Prostate gland (tissue), 2 donors: ENCODE results near the gene CYP2E1. TPM values are rescaled to one million over a fixed set of nuclear protein-coding genes. Genes with fewer than 3 reads are reported as not detected.
"Not testable (repeated sequence)": the region's sequence is repeated elsewhere in the genome, so short reads cannot be mapped to it uniquely, and the experiment has no call there.

Experiments
- DNase-seq: peaks from one replicate; pipeline ENCODE4 v3.0.0-alpha.2; 2019; ENCODE audit warnings: low spot score
- H3K27ac ChIP-seq, 2 donors: fragments of 200-600 bp; sonication (generic); 2 replicates each; pipeline ENCODE4 v1.5.1; 2017 to 2019
- H3K27me3 ChIP-seq: fragments of 200-600 bp; sonication (generic); replicated peaks from 2 replicates; pipeline ENCODE4 v1.5.1; 2019; ENCODE audit not compliant: insufficient read depth
- H3K36me3 ChIP-seq, 2 donors: fragments of 200-600 bp; sonication (generic); 1 replicate in 1 of 2; 2 replicates in 1 of 2; pipeline versions ENCODE4 v1.5.1 to v1.8.1; 2017 to 2019
- H3K4me1 ChIP-seq: fragments of 200-600 bp; sonication (generic); replicated peaks from 2 replicates; pipeline ENCODE4 v1.5.1; 2019
- H3K4me3 ChIP-seq, 2 donors: fragments of 200-600 bp; sonication (generic); 2 replicates each; pipeline ENCODE4 v1.5.1; 2017 to 2019
- H3K9me3 ChIP-seq: fragments of 200-600 bp; sonication (generic); 2 replicates; pipeline ENCODE4 v1.5.1; 2017
- POLR2A ChIP-seq: fragments of 450-650 bp; IDR thresholded peaks from one replicate; pipeline ENCODE4 v1.6.1; 2016; ENCODE audit warnings: antibody characterized with exemption, mild to moderate bottlenecking
- POLR2AphosphoS5 ChIP-seq: sonication (generic); formaldehyde crosslinking; IDR thresholded peaks from one replicate; pipeline ENCODE4 v1.6.1; 2017; ENCODE audit warnings: antibody characterized with exemption
- WGBS: methylation state at CpG from one replicate; pipeline ENCODE4 v1.1.5; 2018; 5-methylcytosine and 5-hydroxymethylcytosine counted together
- intact Hi-C: fragments of 100-400 bp; cut with DNase I; formaldehyde crosslinking; loops from one replicate; pipeline ENCODE4 v1.14.2; 2022
- total RNA-seq, 2 donors: library from RNA; depleted of rRNA; stranded (reverse); fragments of >200 nt; gene quantifications; one replicate each; pipeline ENCODE4 v1.1.0, GENCODE V29; 2016
- TF ChIP-seq, protein P1 (sequence below), 4 experiments: fragments of 200-600 bp in 2 of 4; fragments of 450-650 bp in 2 of 4; sonication (generic) in 2 of 4; IDR thresholded peaks; 1 replicate in 3 of 4; 2 replicates in 1 of 4; pipeline ENCODE4 v1.5.1; 2016 to 2019; ENCODE audit warnings: antibody characterized with exemption in 4 of 4, mild to moderate bottlenecking in 2 of 4, moderate library complexity in 2 of 4

Gene CYP2E1
- total RNA-seq, 2 donors from 2014 or later, result 3.7 to 8.1 TPM

DNA sequence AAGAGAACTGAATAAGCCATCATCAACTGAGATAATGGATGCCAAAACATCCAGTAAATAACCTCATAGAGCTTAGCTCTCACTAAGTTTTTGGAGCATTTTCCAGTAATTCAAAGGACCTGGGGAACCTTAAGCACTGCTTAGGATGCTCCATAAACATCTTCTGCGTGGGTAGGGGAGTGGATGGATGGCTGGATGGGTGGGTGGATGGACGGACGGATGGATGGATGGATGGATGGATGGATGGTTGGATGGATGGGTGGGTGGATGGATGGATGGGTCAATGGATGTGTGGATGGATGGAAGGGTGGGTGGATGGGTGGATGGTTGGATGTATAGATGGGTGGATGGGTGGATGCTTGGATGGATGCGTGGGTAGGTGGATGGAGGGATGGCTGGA lies 9.0 kb downstream of the CYP2E1 start:
- Histone ChIP-seq H3K9me3 (no peaks in the 10 kb centered on the region), H3K27me3 (no peaks in the 10 kb centered on the region), H3K36me3 (no peaks in the 10 kb centered on the region), H3K27ac (no peak overlapping the region), H3K4me3 (no peak overlapping the region), H3K4me1 (no peaks in the 10 kb centered on the region)
- DNase-seq, result no peak
- intact Hi-C loops, result no loop called here
- WGBS, result 49% methylated on average over 4 of the region's 4 CpGs
- TF ChIP-seq POLR2AphosphoS5 (no peak), POLR2A (no peak)
- TF ChIP-seq, protein P1, sequence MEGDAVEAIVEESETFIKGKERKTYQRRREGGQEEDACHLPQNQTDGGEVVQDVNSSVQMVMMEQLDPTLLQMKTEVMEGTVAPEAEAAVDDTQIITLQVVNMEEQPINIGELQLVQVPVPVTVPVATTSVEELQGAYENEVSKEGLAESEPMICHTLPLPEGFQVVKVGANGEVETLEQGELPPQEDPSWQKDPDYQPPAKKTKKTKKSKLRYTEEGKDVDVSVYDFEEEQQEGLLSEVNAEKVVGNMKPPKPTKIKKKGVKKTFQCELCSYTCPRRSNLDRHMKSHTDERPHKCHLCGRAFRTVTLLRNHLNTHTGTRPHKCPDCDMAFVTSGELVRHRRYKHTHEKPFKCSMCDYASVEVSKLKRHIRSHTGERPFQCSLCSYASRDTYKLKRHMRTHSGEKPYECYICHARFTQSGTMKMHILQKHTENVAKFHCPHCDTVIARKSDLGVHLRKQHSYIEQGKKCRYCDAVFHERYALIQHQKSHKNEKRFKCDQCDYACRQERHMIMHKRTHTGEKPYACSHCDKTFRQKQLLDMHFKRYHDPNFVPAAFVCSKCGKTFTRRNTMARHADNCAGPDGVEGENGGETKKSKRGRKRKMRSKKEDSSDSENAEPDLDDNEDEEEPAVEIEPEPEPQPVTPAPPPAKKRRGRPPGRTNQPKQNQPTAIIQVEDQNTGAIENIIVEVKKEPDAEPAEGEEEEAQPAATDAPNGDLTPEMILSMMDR (IDR thresholded peaks at IDR 0.05), result no peak

DNA sequence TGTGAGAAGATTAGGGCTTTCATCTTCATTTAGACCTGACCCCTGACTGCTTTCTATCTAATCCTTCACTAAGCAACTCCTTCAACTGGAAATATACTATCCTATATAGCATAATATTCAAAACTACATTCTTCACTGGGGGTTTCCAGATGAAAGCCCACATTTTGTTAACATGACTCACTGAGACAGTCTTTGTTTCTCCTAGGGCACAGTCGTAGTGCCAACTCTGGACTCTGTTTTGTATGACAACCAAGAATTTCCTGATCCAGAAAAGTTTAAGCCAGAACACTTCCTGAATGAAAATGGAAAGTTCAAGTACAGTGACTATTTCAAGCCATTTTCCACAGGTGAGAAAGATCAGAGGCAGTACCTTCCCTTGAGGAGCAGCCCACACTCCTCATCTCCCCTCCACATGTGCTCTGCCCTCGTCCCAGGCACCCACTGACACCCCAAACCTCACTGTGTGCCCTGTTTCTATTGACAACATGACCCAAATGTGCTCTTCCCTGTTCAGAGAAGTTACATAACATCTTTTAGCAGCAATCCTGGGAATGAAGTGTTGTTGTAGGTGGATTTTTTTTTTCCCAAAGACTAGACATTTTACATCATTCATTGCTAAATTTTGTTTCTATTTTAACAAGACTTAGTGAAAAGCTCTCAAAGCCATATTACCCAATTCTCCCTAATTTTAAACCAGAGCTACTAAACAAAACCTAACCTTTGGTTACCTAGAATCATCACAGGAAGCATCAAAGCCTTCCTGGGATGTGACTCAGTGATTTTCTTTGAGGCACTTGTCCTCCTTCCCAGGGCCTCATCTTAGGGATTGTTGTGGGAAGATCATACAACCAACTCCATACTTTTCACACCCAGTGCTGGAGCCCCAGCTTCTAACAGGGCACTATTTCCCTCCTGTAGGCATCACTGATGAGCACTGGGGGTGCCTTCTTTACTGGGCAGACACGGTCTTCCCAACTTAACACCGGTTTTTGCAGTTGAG lies 10.7 kb downstream of the CYP2E1 start:
- intact Hi-C loops, result no loop called here
- Histone ChIP-seq H3K27ac (no peak overlapping the region), H3K4me1 (no peaks in the 10 kb centered on the region), H3K36me3 (no peaks in the 10 kb centered on the region), H3K9me3 (no peaks in the 10 kb centered on the region), H3K4me3 (no peak overlapping the region), H3K27me3 (no peaks in the 10 kb centered on the region)
- WGBS, result 58% methylated on average over 4 of the region's 4 CpGs
- TF ChIP-seq POLR2AphosphoS5 (no peak), POLR2A (no peak)
- TF ChIP-seq, protein P1 (IDR thresholded peaks at IDR 0.05), result no peak
- no peak for DNase-seq

GRCh38 chr10:133541441-133541975 lies 14.3 kb downstream of the CYP2E1 start:
- H3K4me3 ChIP-seq, H3K9me3 ChIP-seq, H3K27me3 ChIP-seq, H3K4me1 ChIP-seq, H3K36me3 ChIP-seq, DNase-seq, intact Hi-C loops, H3K27ac ChIP-seq: not testable (repeated sequence)
- 63% methylated on average over 6 of the region's 6 CpGs for WGBS

DNA sequence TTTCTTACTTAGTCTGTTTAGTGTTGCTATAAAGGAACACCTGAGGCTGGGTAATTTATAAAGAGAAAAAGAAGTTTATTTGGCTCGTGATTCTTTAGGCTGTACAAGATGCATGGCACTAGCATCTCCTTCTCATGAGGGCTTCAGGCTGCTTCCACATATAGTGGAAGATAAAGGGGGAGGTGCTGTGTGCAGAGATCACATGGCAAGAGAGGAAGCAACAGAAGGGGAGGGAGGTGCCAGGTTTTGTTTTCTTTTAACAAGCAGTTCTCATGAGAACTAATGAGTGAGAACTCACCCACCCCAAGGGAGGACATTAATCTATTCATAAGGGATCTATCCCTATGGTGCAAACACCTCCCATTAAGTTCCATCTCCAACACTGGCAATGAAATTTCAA lies 17.3 kb downstream of the CYP2E1 start:
- H3K27ac ChIP-seq, result no peak overlapping the region
- H3K4me1 ChIP-seq, result no peaks in the 10 kb centered on the region
- H3K9me3 ChIP-seq, result no peaks in the 10 kb centered on the region
- WGBS, result 79% methylated on average over 1 of the region's 1 CpG
- no peaks in the 10 kb centered on the region for H3K27me3 ChIP-seq
- no peak overlapping the region for H3K4me3 ChIP-seq
- DNase-seq, result no peak
- H3K36me3 ChIP-seq, result no peaks in the 10 kb centered on the region
- intact Hi-C loops, result no loop called here
- TF ChIP-seq, protein P1 (IDR thresholded peaks at IDR 0.05), result no peak
- TF ChIP-seq POLR2AphosphoS5 (no peak), POLR2A (no peak)

DNA sequence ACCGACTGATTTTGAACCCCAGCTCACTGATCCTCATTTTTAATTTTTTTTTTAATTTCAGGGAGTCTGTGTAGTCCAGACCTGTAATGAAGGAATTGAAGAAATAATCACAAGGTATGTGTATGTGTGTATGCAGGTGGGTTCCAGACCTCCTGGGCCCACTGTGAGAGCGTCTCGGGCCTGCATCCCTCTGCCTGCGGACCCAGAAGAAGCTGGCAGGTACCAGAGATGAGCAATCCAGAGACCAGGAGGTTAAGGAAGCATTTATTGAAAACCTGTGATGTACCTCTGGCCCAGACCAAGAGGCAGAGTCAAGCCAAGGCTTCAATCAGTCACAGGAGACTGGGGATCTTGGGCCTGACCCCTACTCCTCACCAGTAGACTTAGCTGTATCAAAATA lies 27.4 kb downstream of the CYP2E1 start:
- H3K9me3 ChIP-seq, result no peaks in the 10 kb centered on the region
- no peaks in the 10 kb centered on the region for H3K27me3 ChIP-seq
- H3K4me1 ChIP-seq, result no peaks in the 10 kb centered on the region
- intact Hi-C loops, result no loop called here
- 87% methylated on average over 4 of the region's 4 CpGs for WGBS
- no peaks in the 10 kb centered on the region for H3K36me3 ChIP-seq
- no peak for DNase-seq
- no peak overlapping the region for H3K27ac ChIP-seq
- H3K4me3 ChIP-seq, result no peak overlapping the region
- TF ChIP-seq POLR2AphosphoS5 (no peak), POLR2A (no peak)
- TF ChIP-seq, protein P1 (IDR thresholded peaks at IDR 0.05), result no peak
